SK-N-MC (cell line): ENCODE results near the gene FCF1.

Experiments
- EZH2 ChIP-seq: fragments of 200-600 bp; sonication (generic); IDR thresholded peaks from one replicate; pipeline ENCODE4 v1.6.1; 2017; ENCODE audit warnings: antibody characterized with exemption
- POLR2AphosphoS5 ChIP-seq: IDR thresholded peaks from 2 replicates; pipeline ENCODE4 v1.6.1; 2012; ENCODE audit warnings: mild to moderate bottlenecking, low read depth, low read length, borderline replicate concordance

GRCh38 chr14:74675219-74675618, 37.7 kb upstream of the FCF1 start:
- no peak for TF ChIP-seq EZH2
- TF ChIP-seq POLR2AphosphoS5: no peak
